Measurements from ENCODE around the gene TUBA4B. TPM values are rescaled to one million over a fixed set of nuclear protein-coding genes. Genes with fewer than 3 reads are reported as not detected.

TUBA4B gene
- total RNA-seq, 4 donors from 2014 or later = not detected

GRCh38 chr2:219249203-219249980, 3.7 kb upstream of the TUBA4B start:
- H3K9me3 ChIP-seq = no peaks in the 10 kb centered on the region
- peak overlapping the region; percentile 88 to 93 (median 89) for H3K27ac ChIP-seq
- no peaks in the 10 kb centered on the region for H3K27me3 ChIP-seq
- H3K36me3 ChIP-seq = peaks cover 0 to 4% of the 10 kb centered on the region in 2 donors
- peak in 1 of 2 donors; percentile 51 for TF ChIP-seq POLR2A (IDR thresholded peaks at IDR 0.05)
- TF ChIP-seq CTCF (IDR thresholded peaks at IDR 0.05) = no peak
- peaks cover 36 to 73% of the 10 kb centered on the region in 2 donors for H3K4me1 ChIP-seq
- no peak overlapping the region for H3K4me3 ChIP-seq (replicated peaks in 1 of 3)
- 4 to 8% methylated on average over 4 of the region's 7 CpGs for WGBS, 2 donors
- peak; percentile 92 to 95 for DNase-seq
- intact Hi-C loops (cut with DNase I) = loop anchor here (5.0 kb wide), 1 partner anchor 33 kb away; no protein-coding TSS in a partner anchor

GRCh38 chr2:219250049-219250781, 2.8 kb upstream of the TUBA4B start:
- Histone ChIP-seq H3K36me3 (peaks cover 0 to 4% of the 10 kb centered on the region in 2 donors), H3K9me3 (no peaks in the 10 kb centered on the region), H3K27ac (peak overlapping the region; percentile 71 to 93 (median 88)), H3K4me1 (peaks cover 31 to 71% of the 10 kb centered on the region in 2 donors), H3K27me3 (no peaks in the 10 kb centered on the region), H3K4me3 (replicated peaks in 1 of 3) (no peak overlapping the region)
- no peak for DNase-seq
- TF ChIP-seq CTCF (IDR thresholded peaks at IDR 0.05) = no peak
- no peak for TF ChIP-seq POLR2A (IDR thresholded peaks at IDR 0.05)
- 91 to 92% methylated on average over 20 to 22 of the region's 22 CpGs for WGBS, 2 donors
- intact Hi-C loops (cut with DNase I) = no loop called here

GRCh38 chr2:219251656-219252055, 1.4 kb upstream of the TUBA4B start:
- Histone ChIP-seq H3K27ac (no peak overlapping the region), H3K4me3 (replicated peaks in 1 of 3) (no peak overlapping the region), H3K36me3 (peaks cover 0 to 4% of the 10 kb centered on the region in 2 donors), H3K4me1 (peaks cover 31 to 61% of the 10 kb centered on the region in 2 donors), H3K27me3 (no peaks in the 10 kb centered on the region), H3K9me3 (no peaks in the 10 kb centered on the region)
- 80 to 92% methylated on average over 4 to 6 of the region's 6 CpGs for WGBS, 2 donors
- no peak for DNase-seq
- TF ChIP-seq CTCF (IDR thresholded peaks at IDR 0.05) = no peak
- no peak for TF ChIP-seq POLR2A (IDR thresholded peaks at IDR 0.05)
- intact Hi-C loops (cut with DNase I) = no loop called here

- Histone ChIP-seq H3K4me1 (peaks cover 31 to 59% of the 10 kb centered on the region in 2 donors), H3K36me3 (peaks cover 0 to 4% of the 10 kb centered on the region in 2 donors), H3K4me3 (replicated peaks in 1 of 3) (no peak overlapping the region), H3K9me3 (no peaks in the 10 kb centered on the region), H3K27me3 (no peaks in the 10 kb centered on the region), H3K27ac (peak overlapping the region in 2 of 3 donors; percentile 16 to 49)
- 66 to 71% methylated on average over 5 of the region's 5 CpGs for WGBS, 2 donors
- intact Hi-C loops (cut with DNase I) = no loop called here
- TF ChIP-seq CTCF (IDR thresholded peaks at IDR 0.05) (no peak), POLR2A (IDR thresholded peaks at IDR 0.05) (no peak)
- DNase-seq = no peak
These were observed 959 bp upstream of the TUBA4B start for GRCh38 chr2:219252084-219252483.

- intact Hi-C loops (cut with DNase I) = no loop called here
- peaks cover 31 to 56% of the 10 kb centered on the region in 2 donors for H3K4me1 ChIP-seq
These were observed 508 bp upstream of the TUBA4B start for GRCh38 chr2:219252570-219252899.

More at GRCh38 chr2:219252570-219252899, 508 bp upstream of the TUBA4B start:
- Histone ChIP-seq H3K27me3 (no peaks in the 10 kb centered on the region), H3K27ac (peak overlapping the region in 2 of 3 donors; percentile 16 to 49), H3K4me3 (replicated peaks in 1 of 3) (peak overlapping the region in 2 of 3 donors; percentile 24 to 62), H3K36me3 (peaks cover 0 to 4% of the 10 kb centered on the region in 2 donors), H3K9me3 (no peaks in the 10 kb centered on the region)
- WGBS, 2 donors = 25 to 28% methylated on average over 9 of the region's 9 CpGs
- DNase-seq = peak in 1 of 2 donors; percentile 22
- no peak for TF ChIP-seq POLR2A (IDR thresholded peaks at IDR 0.05)
- TF ChIP-seq CTCF (IDR thresholded peaks at IDR 0.05) = no peak
